Ishikawa (cell line): Measurements from ENCODE around the gene UBA1.

ENCODE experiments used
- EGR1 ChIP-seq: IDR thresholded peaks from 2 replicates; pipeline ENCODE4 v1.6.1; 2012
- MAX ChIP-seq: IDR thresholded peaks from 2 replicates; pipeline ENCODE4 v1.6.1; 2012
- RAD21 ChIP-seq: IDR thresholded peaks from 2 replicates; pipeline ENCODE4 v1.6.1; 2012; ENCODE audit warnings: low read depth
- YY1 ChIP-seq: IDR thresholded peaks from 2 replicates; pipeline ENCODE4 v1.6.1; 2012; ENCODE audit warnings: low read depth

- TF ChIP-seq MAX (no peak), YY1 (no peak), EGR1 (no peak), RAD21 (no peak)
These were observed 22.6 kb upstream of the UBA1 start for GRCh38 chrX:47170861-47171692.
